Colonic mucosa (tissue), 4 donors: ENCODE results near the gene RECK. TPM values are rescaled to one million over a fixed set of nuclear protein-coding genes. Genes with fewer than 3 reads are reported as not detected.

ENCODE experiments used
- DNase-seq: peaks from one replicate; pipeline ENCODE4 v3.0.0-alpha.2; 2020
- H3K27ac ChIP-seq: fragments of 200-600 bp; one replicate; pipeline ENCODE4 v1.8.0; 2021
- H3K27me3 ChIP-seq: fragments of 200-600 bp; one replicate; pipeline ENCODE4 v1.8.0; 2021
- H3K36me3 ChIP-seq: fragments of 200-600 bp; one replicate; pipeline ENCODE4 v1.8.0; 2021
- H3K4me1 ChIP-seq: fragments of 200-600 bp; one replicate; pipeline ENCODE4 v1.8.0; 2021; ENCODE audit warnings: mild to moderate bottlenecking
- H3K4me3 ChIP-seq: fragments of 200-600 bp; one replicate; pipeline ENCODE4 v1.8.0; 2021
- H3K9ac ChIP-seq, 2 donors: one replicate each; pipeline ENCODE4 v1.7.0; 2013; ENCODE audit warnings: control low read depth in 2 of 2, low read depth in 2 of 2, low read length in 2 of 2
- H3K9me3 ChIP-seq: fragments of 200-600 bp; one replicate; pipeline ENCODE4 v1.8.0; 2021
- intact Hi-C: fragments of 100-400 bp; cut with DNase I; formaldehyde crosslinking; loops from one replicate; pipeline ENCODE4 v1.14.1; 2022
- total RNA-seq, 2 donors: library from RNA; stranded (reverse); fragmentation: NEBNext Ultra II Directional in 1 of 2; extraction: Animal tissue kit (Norgen Biotek cat#: 25700) in 1 of 2; gene quantifications; one replicate each; pipeline ENCODE4 v1.2.1, GENCODE V29; 2021
- TF ChIP-seq, protein P1 (sequence below): fragments of 200-600 bp; IDR thresholded peaks from one replicate; pipeline ENCODE4 v1.8.0; 2022; ENCODE audit warnings: antibody characterized with exemption, mild to moderate bottlenecking
- donor health status: healthy.
- donor health status: DM: no; HTN: no; CAD: no.
- donor health status: DM: no; HTN: no; CAD: no.

RECK gene
- total RNA-seq, 2 donors from 2014 or later: 1.6 to 4.5 TPM

DNA sequence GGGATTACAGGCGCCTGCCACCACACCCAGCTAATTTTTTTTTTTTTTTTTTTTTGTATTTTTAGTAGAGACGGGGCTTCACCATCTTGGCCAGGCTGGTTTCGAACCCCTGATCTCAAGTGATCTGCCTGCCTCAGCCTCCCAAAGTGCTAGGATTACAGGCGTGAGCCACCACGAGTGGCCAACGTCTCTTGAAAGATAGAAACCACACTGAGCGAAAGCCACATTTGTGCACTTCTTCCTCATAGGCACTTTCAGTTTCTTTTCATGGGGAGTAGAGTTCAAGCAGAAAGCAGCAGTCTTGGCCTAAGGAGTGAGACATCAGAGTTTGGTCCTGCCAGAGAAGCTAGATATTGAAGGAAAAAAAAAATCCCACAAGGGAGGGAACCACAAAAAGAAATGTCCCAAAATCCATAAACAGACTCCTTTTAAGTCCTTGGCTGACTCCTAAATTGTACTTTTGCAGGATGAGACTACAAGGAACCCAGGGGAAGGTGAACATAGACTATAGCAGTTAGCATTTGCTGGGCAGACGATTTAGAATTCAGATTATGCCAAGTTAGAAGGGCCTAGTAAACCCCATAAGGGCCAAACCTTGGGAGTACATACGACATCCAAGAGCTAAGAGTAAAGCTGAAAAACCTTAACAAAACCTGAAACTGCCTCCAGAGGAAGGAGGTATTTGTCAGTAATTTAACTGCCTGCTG lies 55.9 kb downstream of the RECK start:
- Histone ChIP-seq H3K9me3 (no peaks in the 10 kb centered on the region), H3K36me3 (no peaks in the 10 kb centered on the region), H3K27ac (peak overlapping the region; percentile 43), H3K4me1 (no peaks in the 10 kb centered on the region), H3K9ac (peak overlapping the region in 1 of 2 donors; percentile 12), H3K4me3 (no peak overlapping the region), H3K27me3 (no peaks in the 10 kb centered on the region)
- intact Hi-C loops: no loop called here
- DNase-seq: peak; percentile 25
- TF ChIP-seq, protein P1, sequence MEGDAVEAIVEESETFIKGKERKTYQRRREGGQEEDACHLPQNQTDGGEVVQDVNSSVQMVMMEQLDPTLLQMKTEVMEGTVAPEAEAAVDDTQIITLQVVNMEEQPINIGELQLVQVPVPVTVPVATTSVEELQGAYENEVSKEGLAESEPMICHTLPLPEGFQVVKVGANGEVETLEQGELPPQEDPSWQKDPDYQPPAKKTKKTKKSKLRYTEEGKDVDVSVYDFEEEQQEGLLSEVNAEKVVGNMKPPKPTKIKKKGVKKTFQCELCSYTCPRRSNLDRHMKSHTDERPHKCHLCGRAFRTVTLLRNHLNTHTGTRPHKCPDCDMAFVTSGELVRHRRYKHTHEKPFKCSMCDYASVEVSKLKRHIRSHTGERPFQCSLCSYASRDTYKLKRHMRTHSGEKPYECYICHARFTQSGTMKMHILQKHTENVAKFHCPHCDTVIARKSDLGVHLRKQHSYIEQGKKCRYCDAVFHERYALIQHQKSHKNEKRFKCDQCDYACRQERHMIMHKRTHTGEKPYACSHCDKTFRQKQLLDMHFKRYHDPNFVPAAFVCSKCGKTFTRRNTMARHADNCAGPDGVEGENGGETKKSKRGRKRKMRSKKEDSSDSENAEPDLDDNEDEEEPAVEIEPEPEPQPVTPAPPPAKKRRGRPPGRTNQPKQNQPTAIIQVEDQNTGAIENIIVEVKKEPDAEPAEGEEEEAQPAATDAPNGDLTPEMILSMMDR: no peak

DNA sequence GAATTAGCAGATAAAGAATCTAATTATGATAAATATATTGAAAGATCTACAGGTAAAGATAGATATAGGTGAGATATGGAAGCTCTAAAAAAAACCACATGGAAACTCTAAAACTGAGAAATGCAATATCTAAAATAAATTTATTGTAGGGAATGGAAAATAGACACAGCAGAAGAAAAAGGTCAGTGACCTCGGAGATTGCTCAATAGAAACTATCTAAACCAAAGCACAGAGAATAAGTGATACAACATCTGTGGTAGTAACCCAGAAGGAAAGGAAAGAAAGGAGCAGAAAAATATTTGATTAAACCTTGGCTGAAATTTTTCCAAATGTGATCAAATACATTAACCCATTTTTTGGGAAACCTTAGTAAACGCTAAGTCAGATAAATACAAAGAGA lies 56.7 kb downstream of the RECK start:
- Histone ChIP-seq H3K4me3 (no peak overlapping the region), H3K36me3 (no peaks in the 10 kb centered on the region), H3K9me3 (no peaks in the 10 kb centered on the region), H3K9ac (no peak overlapping the region), H3K27me3 (no peaks in the 10 kb centered on the region), H3K27ac (no peak overlapping the region), H3K4me1 (no peaks in the 10 kb centered on the region)
- DNase-seq: no peak
- TF ChIP-seq, protein P1: no peak
- intact Hi-C loops: no loop called here

DNA sequence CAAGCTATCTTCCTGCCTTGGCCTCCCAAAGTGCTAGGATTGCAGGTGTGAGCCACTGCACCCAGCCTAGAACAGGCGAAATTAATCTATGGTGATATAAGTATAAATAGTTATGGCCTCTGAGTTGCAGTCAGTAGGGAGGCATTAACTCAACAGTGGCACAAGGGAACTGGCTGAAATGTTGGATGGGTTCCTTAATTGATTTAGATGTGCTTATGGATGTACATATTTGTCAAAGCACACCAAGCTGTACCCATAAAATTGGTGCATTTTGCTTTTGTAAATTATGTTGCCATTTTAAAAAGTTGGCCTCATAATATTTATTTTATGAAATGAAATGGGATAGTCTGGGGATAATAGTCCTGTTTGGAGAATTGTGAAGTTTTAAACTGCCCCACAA lies 63.0 kb downstream of the RECK start:
- no peaks in the 10 kb centered on the region for H3K36me3 ChIP-seq
- H3K9me3 ChIP-seq: no peaks in the 10 kb centered on the region
- H3K27ac ChIP-seq: no peak overlapping the region
- intact Hi-C loops: no loop called here
- TF ChIP-seq, protein P1: no peak
- DNase-seq: no peak
- H3K4me1 ChIP-seq: no peaks in the 10 kb centered on the region
- no peaks in the 10 kb centered on the region for H3K27me3 ChIP-seq
- no peak overlapping the region for H3K9ac ChIP-seq
- H3K4me3 ChIP-seq: no peak overlapping the region

DNA sequence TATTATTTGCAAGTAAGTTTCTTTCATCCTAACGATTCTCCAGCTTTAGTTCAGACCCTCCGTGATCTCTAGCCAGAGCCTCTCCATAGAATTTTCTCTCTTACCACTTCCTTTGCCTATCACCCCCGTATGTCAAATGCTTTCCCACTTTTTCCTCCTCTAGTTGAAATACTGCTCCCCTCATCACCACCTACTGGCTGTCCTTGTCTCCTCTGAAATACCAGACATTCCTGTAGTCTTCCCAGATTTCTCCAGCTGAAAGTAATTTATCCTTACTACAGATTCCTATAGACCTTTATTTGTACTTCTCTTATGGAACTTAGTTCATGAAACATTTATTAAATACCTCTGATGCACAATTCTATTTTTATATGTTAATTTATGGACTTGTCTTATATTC lies 63.8 kb downstream of the RECK start:
- Histone ChIP-seq H3K4me1 (no peaks in the 10 kb centered on the region), H3K27ac (no peak overlapping the region), H3K27me3 (no peaks in the 10 kb centered on the region), H3K36me3 (no peaks in the 10 kb centered on the region), H3K9ac (no peak overlapping the region), H3K9me3 (no peaks in the 10 kb centered on the region), H3K4me3 (no peak overlapping the region)
- DNase-seq: no peak
- TF ChIP-seq, protein P1: no peak
- intact Hi-C loops: no loop called here

DNA sequence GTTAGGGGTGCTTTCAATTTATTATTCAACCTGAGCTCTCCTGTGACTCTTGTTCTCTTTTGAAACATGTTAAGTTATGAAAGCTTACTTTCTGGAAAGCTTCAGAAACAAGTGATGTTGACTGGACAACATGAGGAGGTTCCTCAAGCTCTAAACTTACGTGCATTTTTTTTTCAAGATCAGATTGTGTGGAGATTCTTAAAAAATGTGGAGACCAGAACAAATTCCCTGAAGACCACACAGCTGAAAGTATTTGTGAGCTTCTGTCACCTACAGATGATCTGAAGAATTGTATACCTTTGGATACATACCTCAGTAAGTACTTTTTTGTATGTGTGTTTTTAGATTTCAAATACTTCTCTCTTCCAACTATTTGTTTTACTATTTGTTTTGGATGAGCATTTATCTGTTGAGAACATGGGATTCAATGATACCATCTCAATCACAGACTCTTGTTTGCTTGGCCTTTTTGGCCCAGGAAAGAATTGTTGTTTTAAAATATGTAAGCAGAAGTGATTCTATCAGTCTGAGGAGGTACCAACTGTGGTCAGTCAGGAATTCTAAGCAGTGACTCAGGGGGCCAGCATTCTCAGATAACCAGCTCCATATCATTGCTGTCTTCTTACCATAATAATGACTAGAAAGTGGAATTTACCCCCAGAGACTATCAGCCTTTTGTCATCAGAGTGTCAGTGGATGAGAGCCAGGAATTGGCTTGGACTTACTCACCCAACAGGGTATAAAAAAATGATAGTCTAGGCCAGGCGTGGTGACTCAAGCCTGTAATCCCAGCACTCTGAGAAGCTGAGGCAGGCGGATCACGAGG lies 65.4 kb downstream of the RECK start:
- no peak for DNase-seq
- Histone ChIP-seq H3K27me3 (no peaks in the 10 kb centered on the region), H3K9me3 (no peaks in the 10 kb centered on the region), H3K4me1 (no peaks in the 10 kb centered on the region), H3K4me3 (no peak overlapping the region), H3K9ac (no peak overlapping the region), H3K36me3 (no peaks in the 10 kb centered on the region), H3K27ac (no peak overlapping the region)
- TF ChIP-seq, protein P1: no peak
- intact Hi-C loops: loop anchor here (2.0 kb wide), 1 partner anchor 65 kb away; no protein-coding TSS in a partner anchor
